GM12892 (cell line): ENCODE measurements around the gene GRID1.

ENCODE experiments used
- POLR2A ChIP-seq: IDR thresholded peaks from 2 replicates; pipeline ENCODE4 v1.6.1; 2011; ENCODE audit warnings: low read depth, low read length, control low read depth
- POLR2AphosphoS5 ChIP-seq: IDR thresholded peaks from 2 replicates; pipeline ENCODE4 v1.6.1; 2011; ENCODE audit warnings: low read depth, low read length, control low read depth
- TAF1 ChIP-seq: IDR thresholded peaks from 2 replicates; pipeline ENCODE4 v1.6.1; 2011; ENCODE audit warnings: low read depth, mild to moderate bottlenecking, control low read depth, low read length, borderline replicate concordance

DNA sequence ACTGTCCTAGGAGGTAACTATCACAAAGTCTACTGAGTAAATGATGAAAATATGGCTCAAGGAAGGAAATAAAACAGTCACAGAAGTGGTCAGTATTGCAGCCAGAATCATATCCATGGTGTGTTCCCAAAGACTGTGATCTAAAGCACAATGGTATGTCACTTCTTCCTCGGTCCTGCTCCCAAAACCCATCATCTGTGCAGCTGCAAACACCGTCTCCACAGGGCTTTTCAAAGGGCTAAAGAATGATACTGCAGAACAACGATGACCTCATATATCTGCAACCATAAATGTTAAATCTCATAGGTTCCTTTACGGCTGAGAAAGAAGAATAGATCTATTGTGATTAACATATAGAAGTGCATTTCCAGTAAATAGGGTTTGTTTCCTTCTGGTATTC, 465.0 kb downstream of the GRID1 start:
- TF ChIP-seq TAF1 = no peak
- TF ChIP-seq POLR2AphosphoS5 = no peak
- no peak for TF ChIP-seq POLR2A
